RWPE2 (cell line): ENCODE data around the gene FOXF1.

ENCODE experiments used
- ATAC-seq: fragments of 200-7000 bp; cut with Tn5 transposase; 3 replicates; pipeline ENCODE4 v1.9.1; 2021; ENCODE audit warnings: low read depth
- DNase-seq: peaks from one replicate; pipeline ENCODE4 v3.0.0-alpha.2; 2020; ENCODE audit warnings: low spot score
- H3K27ac ChIP-seq: fragments of 450-650 bp; 2 replicates; pipeline ENCODE4 v1.5.1; 2017; ENCODE audit warnings: mild to moderate bottlenecking; ENCODE audit not compliant: poor library complexity, severe bottlenecking
- H3K27me3 ChIP-seq: fragments of 250-450 bp; sonication (Bioruptor Pico); 2 replicates; pipeline ENCODE4 v1.5.1; 2021; ENCODE audit warnings: mild to moderate bottlenecking, moderate library complexity; ENCODE audit not compliant: insufficient read depth, poor library complexity, severe bottlenecking
- H3K36me3 ChIP-seq: fragments of 250-450 bp; sonication (Bioruptor Pico); 2 replicates; pipeline ENCODE4 v1.5.1; 2020; ENCODE audit warnings: low read depth, mild to moderate bottlenecking, moderate library complexity
- H3K4me1 ChIP-seq: fragments of 250-450 bp; sonication (Bioruptor Pico); 2 replicates; pipeline ENCODE4 v1.5.1; 2021; ENCODE audit warnings: mild to moderate bottlenecking, moderate library complexity; ENCODE audit not compliant: insufficient read depth, poor library complexity, severe bottlenecking
- H3K4me3 ChIP-seq: fragments of 250-450 bp; sonication (Bioruptor Pico); 2 replicates; pipeline ENCODE4 v1.5.1; 2021; ENCODE audit warnings: mild to moderate bottlenecking, moderate library complexity; ENCODE audit not compliant: severe bottlenecking
- H3K9me3 ChIP-seq: fragments of 250-450 bp; sonication (Bioruptor Pico); 2 replicates; pipeline ENCODE4 v1.5.1; 2021; ENCODE audit warnings: mild to moderate bottlenecking, moderate library complexity; ENCODE audit not compliant: severe bottlenecking
- CTCF ChIP-seq: fragments of 450-650 bp; IDR thresholded peaks from one replicate; pipeline ENCODE4 v1.5.1; 2017; ENCODE audit warnings: mild to moderate bottlenecking, moderate library complexity; ENCODE audit not compliant: poor library complexity, severe bottlenecking

Gene FOXF1

GRCh38 chr16:86495357-86495701 is 15.0 kb upstream of the FOXF1 start:
- no peak for TF ChIP-seq CTCF
- ATAC-seq, result no peak
- H3K27ac ChIP-seq, result no peak overlapping the region
- H3K4me1 ChIP-seq, result no peaks in the 10 kb centered on the region
- no peaks in the 10 kb centered on the region for H3K9me3 ChIP-seq
- no peak for DNase-seq
- H3K36me3 ChIP-seq, result no peaks in the 10 kb centered on the region
- H3K27me3 ChIP-seq, result peaks cover 99% of the 10 kb centered on the region
- no peak overlapping the region for H3K4me3 ChIP-seq

- peaks cover 99% of the 10 kb centered on the region for H3K27me3 ChIP-seq
- H3K9me3 ChIP-seq, result no peaks in the 10 kb centered on the region
- ATAC-seq (no peak), DNase-seq (no peak)
- TF ChIP-seq CTCF, result no peak
- no peak overlapping the region for H3K27ac ChIP-seq
- no peak overlapping the region for H3K4me3 ChIP-seq
- no peaks in the 10 kb centered on the region for H3K4me1 ChIP-seq
- no peaks in the 10 kb centered on the region for H3K36me3 ChIP-seq
Measured at GRCh38 chr16:86495756-86496261, 14.5 kb upstream of the FOXF1 start.

- no peak for ATAC-seq
- no peak overlapping the region for H3K4me3 ChIP-seq
- H3K4me1 ChIP-seq, result no peaks in the 10 kb centered on the region
- no peak for TF ChIP-seq CTCF
- no peak overlapping the region for H3K27ac ChIP-seq
- no peaks in the 10 kb centered on the region for H3K9me3 ChIP-seq
- no peaks in the 10 kb centered on the region for H3K36me3 ChIP-seq
- DNase-seq, result no peak
- peaks cover 99% of the 10 kb centered on the region for H3K27me3 ChIP-seq
Measured at GRCh38 chr16:86496262-86496928, 13.9 kb upstream of the FOXF1 start.

GRCh38 chr16:86496929-86497461 is 13.3 kb upstream of the FOXF1 start:
- Histone ChIP-seq H3K27ac (no peak overlapping the region), H3K36me3 (no peaks in the 10 kb centered on the region), H3K9me3 (no peaks in the 10 kb centered on the region), H3K4me3 (no peak overlapping the region), H3K4me1 (no peaks in the 10 kb centered on the region), H3K27me3 (peaks cover 99% of the 10 kb centered on the region)
- TF ChIP-seq CTCF, result no peak
- ATAC-seq (no peak), DNase-seq (no peak)

- H3K4me1 ChIP-seq, result no peaks in the 10 kb centered on the region
- no peaks in the 10 kb centered on the region for H3K36me3 ChIP-seq
- no peaks in the 10 kb centered on the region for H3K9me3 ChIP-seq
- TF ChIP-seq CTCF, result no peak
- no peak overlapping the region for H3K27ac ChIP-seq
- H3K4me3 ChIP-seq, result no peak overlapping the region
- ATAC-seq (no peak), DNase-seq (no peak)
- peaks cover 99% of the 10 kb centered on the region for H3K27me3 ChIP-seq
Measured at GRCh38 chr16:86497551-86498021, 12.7 kb upstream of the FOXF1 start.
